CD14-positive monocyte (primary cell): ENCODE data around the gene CENPA. TPM values are rescaled to one million over a fixed set of nuclear protein-coding genes. Genes with fewer than 3 reads are reported as not detected.

ENCODE experiments used
- DNase-seq, 3 donors: peaks; one replicate each; pipeline ENCODE4 v3.0.0-alpha.2; 2011 to 2022
- H2AFZ ChIP-seq: 2 replicates; pipeline ENCODE4 v1.6.0; 2012; ENCODE audit warnings: mild to moderate bottlenecking, low read depth, low read length, inconsistent platforms; ENCODE audit not compliant: insufficient read depth, poor library complexity, severe bottlenecking
- H3K27ac ChIP-seq, 2 donors: 1 replicate in 1 of 2; 2 replicates in 1 of 2; pipeline ENCODE4 v1.5.1; 2012 to 2013; ENCODE audit warnings: low read length in 2 of 2, control low read depth in 1 of 2, inconsistent platforms in 1 of 2, low read depth in 1 of 2, mild to moderate bottlenecking in 1 of 2
- H3K27me3 ChIP-seq, 2 donors: one replicate each; pipeline versions ENCODE4 v1.6.0 to v1.6.1; 2011 to 2013; ENCODE audit warnings: low read length in 2 of 2; ENCODE audit not compliant: control insufficient read depth in 2 of 2, insufficient read depth in 2 of 2
- H3K36me3 ChIP-seq, 2 donors: replicated peaks in 1 of 2; 1 replicate in 1 of 2; 2 replicates in 1 of 2; pipeline versions ENCODE4 v1.5.1 to v1.6.1; 2012 to 2013; ENCODE audit warnings: low read length in 2 of 2, control low read depth in 1 of 2, inconsistent platforms in 1 of 2, mild to moderate bottlenecking in 1 of 2; ENCODE audit not compliant: insufficient read depth in 2 of 2, control insufficient read depth in 1 of 2
- H3K4me1 ChIP-seq, 2 donors: 1 replicate in 1 of 2; 2 replicates in 1 of 2; pipeline versions ENCODE4 v1.5.1 to v1.6.1; 2012 to 2013; ENCODE audit warnings: low read length in 2 of 2, control low read depth in 1 of 2, inconsistent platforms in 1 of 2, mild to moderate bottlenecking in 1 of 2, moderate library complexity in 1 of 2; ENCODE audit not compliant: insufficient read depth in 2 of 2, control insufficient read depth in 1 of 2
- H3K4me2 ChIP-seq: replicated peaks from 2 replicates; pipeline ENCODE3; 2012; ENCODE audit warnings: low read length, moderate library complexity, mild to moderate bottlenecking; ENCODE audit not compliant: poor library complexity, severe bottlenecking; ENCODE audit errors: extremely low read depth
- H3K4me3 ChIP-seq, 3 experiments: fragments of 200-600 bp in 1 of 3; sonication (generic) in 1 of 3; replicated peaks in 1 of 3; 1 replicate in 2 of 3; 2 replicates in 1 of 3; pipeline ENCODE4 v1.5.1; 2011 to 2013; ENCODE audit warnings: low read length in 3 of 3, mild to moderate bottlenecking in 3 of 3, control low read depth in 2 of 3, low read depth in 2 of 3, inconsistent platforms in 1 of 3, moderate library complexity in 1 of 3
- H3K79me2 ChIP-seq: 2 replicates; pipeline ENCODE4 v1.6.0; 2012; ENCODE audit warnings: mild to moderate bottlenecking, control low read depth, inconsistent platforms, low read length, moderate library complexity; ENCODE audit not compliant: insufficient read depth
- H3K9ac ChIP-seq: 2 replicates; pipeline ENCODE4 v1.6.0; 2017; ENCODE audit warnings: low read length, mild to moderate bottlenecking; ENCODE audit not compliant: insufficient read depth, poor library complexity, severe bottlenecking
- H3K9me3 ChIP-seq, 2 donors: replicated peaks in 1 of 2; 1 replicate in 1 of 2; 2 replicates in 1 of 2; pipeline versions ENCODE4 v1.5.1 to v1.6.1; 2012 to 2013; ENCODE audit warnings: low read length in 2 of 2, control low read depth in 1 of 2; ENCODE audit not compliant: control insufficient read depth in 1 of 2, insufficient read depth in 1 of 2
- H4K20me1 ChIP-seq: 2 replicates; pipeline ENCODE4 v1.6.0; 2012; ENCODE audit warnings: mild to moderate bottlenecking, low read length, control low read depth, moderate library complexity; ENCODE audit not compliant: insufficient read depth
- H3K27ac Mint-ChIP-seq, 7 donors: one replicate each; pipeline ENCODE4 v1.8.0; 2020; ENCODE audit warnings: mild to moderate bottlenecking in 7 of 7, mixed read lengths in 7 of 7, moderate library complexity in 6 of 7, inconsistent platforms in 2 of 7
- H3K27me3 Mint-ChIP-seq, 3 donors: one replicate each; pipeline ENCODE4 v1.8.0; 2021 to 2022; ENCODE audit warnings: low read depth in 3 of 3, mild to moderate bottlenecking in 3 of 3, mixed read lengths in 3 of 3, moderate library complexity in 3 of 3, inconsistent platforms in 1 of 3
- H3K36me3 Mint-ChIP-seq, 2 donors: one replicate each; pipeline ENCODE4 v1.8.0; 2020; ENCODE audit warnings: mixed read lengths in 2 of 2, inconsistent platforms in 1 of 2, mild to moderate bottlenecking in 1 of 2
- H3K4me1 Mint-ChIP-seq: one replicate; pipeline ENCODE4 v1.8.0; 2020; ENCODE audit warnings: mild to moderate bottlenecking, mixed read lengths
- H3K4me3 Mint-ChIP-seq, 2 donors: one replicate each; pipeline ENCODE4 v1.8.0; 2020; ENCODE audit warnings: mild to moderate bottlenecking in 2 of 2, mixed read lengths in 2 of 2, moderate library complexity in 1 of 2
- H3K9me3 Mint-ChIP-seq, 7 donors: one replicate each; pipeline ENCODE4 v1.8.0; 2020 to 2022; ENCODE audit warnings: mixed read lengths in 7 of 7, mild to moderate bottlenecking in 6 of 7, moderate library complexity in 6 of 7, inconsistent platforms in 2 of 7
- CTCF ChIP-seq: fragments of 200-600 bp; IDR thresholded peaks from one replicate; pipeline ENCODE4 v1.8.0; 2022; ENCODE audit warnings: antibody characterized with exemption, mild to moderate bottlenecking
- WGBS: methylation state at CpG from one replicate; pipeline ENCODE4 v1.1.5; 2013; ENCODE audit warnings: missing lambda C conversion rate; ENCODE audit not compliant: insufficient coverage; 5-methylcytosine and 5-hydroxymethylcytosine counted together
- intact Hi-C, 2 donors: fragments of 100-400 bp; cut with micrococcal nuclease; formaldehyde crosslinking; loops; one replicate each; pipeline versions ENCODE4 v1.15.0 to v1.15.1; 2023
- polyA plus RNA-seq, 3 donors: library from polyadenylated mRNA; depleted of rRNA in 1 of 3; unstranded in 2 of 3; stranded (reverse) in 1 of 3; fragments of 300-500 nt in 2 of 3; fragments of >200 nt in 1 of 3; fragmentation: Illumina TruSeq in 2 of 3; gene quantifications; 1 replicate in 2 of 3; 2 replicates in 1 of 3; pipeline ENCODE4 v1.2.3, GENCODE V29; 2012 to 2021

Gene CENPA
- polyA plus RNA-seq, 3 donors = 0.24 TPM; not detected in 2

DNA sequence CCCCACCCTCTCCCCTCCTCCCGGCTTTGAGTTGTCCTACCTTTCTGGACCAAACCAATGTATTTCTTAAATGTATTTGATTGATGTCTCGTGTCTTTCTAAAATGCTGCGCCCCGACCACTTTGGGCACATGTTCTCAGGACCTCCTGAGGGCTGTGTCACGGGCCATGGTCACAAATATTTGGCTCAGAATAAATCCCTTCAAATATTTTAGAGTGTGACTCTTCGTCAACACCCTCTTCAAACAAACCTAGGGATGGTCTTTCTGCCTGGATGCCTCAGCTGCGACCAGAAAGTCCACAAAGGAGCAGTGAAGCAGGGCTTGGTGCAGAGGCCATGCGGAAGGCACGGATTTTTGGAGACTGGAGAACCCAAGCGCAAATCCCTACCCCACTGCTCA lies 22.8 kb upstream of the CENPA start:
- no peak overlapping the region for H3K4me2 ChIP-seq
- peaks cover 23% of the 10 kb centered on the region for H4K20me1 ChIP-seq
- Mint-ChIP-seq H3K27me3 (peaks cover 1 to 16% (median 8%) of the 10 kb centered on the region in 3 donors), H3K36me3 (peaks cover 10 to 12% of the 10 kb centered on the region in 2 donors), H3K4me1 (peaks cover 40% of the 10 kb centered on the region), H3K27ac (no peak overlapping the region), H3K4me3 (peak overlapping the region in 1 of 2 donors; percentile 99), H3K9me3 (peaks cover 0 to 1% (median 0%) of the 10 kb centered on the region in 7 donors)
- H3K27ac ChIP-seq = no peak overlapping the region
- peaks cover 39 to 40% of the 10 kb centered on the region in 2 donors for H3K4me1 ChIP-seq
- H3K4me3 ChIP-seq = no peak overlapping the region
- H3K79me2 ChIP-seq = peaks cover 30% of the 10 kb centered on the region
- no peak overlapping the region for H2AFZ ChIP-seq
- no peak for DNase-seq
- intact Hi-C loops = loop anchor here in 1 of 2 donors (10.0 kb wide), 2 partner anchors 418 to 1968 kb away; partner anchors contain the start of genes ADGRF3, CENPO, PTRHD1 and SELENOI
- peaks cover 0 to 5% of the 10 kb centered on the region in 2 donors for H3K27me3 ChIP-seq
- no peak overlapping the region for H3K9ac ChIP-seq
- WGBS = 96% methylated on average over 8 of the region's 10 CpGs
- no peaks in the 10 kb centered on the region for H3K9me3 ChIP-seq
- no peak for TF ChIP-seq CTCF
- no peaks in the 10 kb centered on the region for H3K36me3 ChIP-seq

DNA sequence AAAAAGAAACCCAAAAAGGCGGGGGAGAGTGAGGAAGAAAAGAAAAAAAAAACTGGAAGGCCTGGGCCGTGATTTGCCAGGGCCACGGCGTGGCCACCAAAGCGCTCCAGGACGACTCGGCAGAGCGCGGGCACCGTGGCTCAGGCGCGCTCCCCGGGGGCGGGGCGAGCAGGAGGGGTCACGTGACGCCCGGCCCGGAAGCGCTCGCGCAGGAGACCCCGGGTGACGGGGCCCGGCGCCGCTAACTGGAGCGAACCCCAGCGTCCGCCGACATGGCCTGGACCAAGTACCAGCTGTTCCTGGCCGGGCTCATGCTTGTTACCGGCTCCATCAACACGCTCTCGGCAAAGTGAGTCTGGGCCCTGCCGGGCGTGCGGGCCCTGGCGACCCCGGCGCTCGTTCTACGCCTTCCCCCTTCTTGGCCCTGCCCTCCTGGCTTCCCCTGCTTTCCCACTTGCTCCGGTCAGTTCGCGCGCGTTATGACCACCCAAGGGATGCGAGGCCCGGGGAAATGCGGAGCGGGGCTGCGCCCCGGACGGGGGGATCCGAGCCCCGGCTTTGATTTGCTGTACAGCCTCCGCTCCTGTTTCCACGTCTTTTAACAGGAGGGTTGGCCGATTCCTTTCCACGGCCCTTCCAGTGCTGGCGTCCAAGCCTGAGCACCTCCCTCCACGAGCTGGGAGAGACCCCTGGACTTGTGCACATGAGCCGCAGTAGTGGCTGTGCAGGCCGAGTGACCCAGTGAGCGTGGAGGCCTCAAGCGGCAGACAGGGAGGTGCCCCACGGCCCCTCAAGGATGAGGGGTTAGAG lies 21.6 kb upstream of the CENPA start, which contains the start of gene SLC35F6:
Gene SLC35F6, plus strand, starts transcription at position 207 of the 810 bp plus-strand sequence. Its CDS starts 66 bp downstream, at position 273.
- intact Hi-C loops = loop anchor here in 1 of 2 donors (10.0 kb wide), 2 partner anchors 419 to 1969 kb away; partner anchors contain the start of genes ADGRF3, CENPO, PTRHD1 and SELENOI
- Histone ChIP-seq H3K36me3 (no peaks in the 10 kb centered on the region), H3K79me2 (peaks cover 39% of the 10 kb centered on the region), H3K4me2 (peak within 1 kb of the TSS; percentile 92), H4K20me1 (peaks cover 25% of the 10 kb centered on the region), H2AFZ (peak within 1 kb of the TSS; percentile 88), H3K4me1 (peaks cover 51 to 53% of the 10 kb centered on the region in 2 donors), H3K9ac (peak within 1 kb of the TSS; percentile 96), H3K9me3 (no peaks in the 10 kb centered on the region), H3K27ac (peak within 1 kb of the TSS; percentile 75 to 91), H3K27me3 (peaks cover 0 to 5% of the 10 kb centered on the region in 2 donors), H3K4me3 (peak within 1 kb of the TSS; percentile 66 to 98 (median 94))
- peaks cover 10 to 13% of the 10 kb centered on the region in 2 donors for H3K36me3 Mint-ChIP-seq
- 4% methylated on average over 66 of the region's 68 CpGs for WGBS
- peaks cover 1 to 15% (median 8%) of the 10 kb centered on the region in 3 donors for H3K27me3 Mint-ChIP-seq
- peak within 1 kb of the TSS; percentile 97 to 99 for H3K4me3 Mint-ChIP-seq
- peak; percentile 77 to 81 (median 78) for DNase-seq
- no peak for TF ChIP-seq CTCF
- peaks cover 49% of the 10 kb centered on the region for H3K4me1 Mint-ChIP-seq
- peaks cover 0 to 2% (median 0%) of the 10 kb centered on the region in 7 donors for H3K9me3 Mint-ChIP-seq
- H3K27ac Mint-ChIP-seq = peak within 1 kb of the TSS; percentile 88 to 96 (median 94)
